Osteoblast (primary cell): ENCODE results near the gene SH2D3A. TPM values are rescaled to one million over a fixed set of nuclear protein-coding genes. Genes with fewer than 3 reads are reported as not detected.

Experiments
- DNase-seq: peaks from one replicate; pipeline ENCODE4 v3.0.0; 2011; ENCODE audit warnings: low spot score, mixed read lengths; ENCODE audit not compliant: insufficient read length; ENCODE audit errors: missing footprints
- H2AFZ ChIP-seq: 2 replicates; pipeline ENCODE4 v1.6.0; 2011; ENCODE audit warnings: mild to moderate bottlenecking, low read length
- H3K27ac ChIP-seq: 2 replicates; pipeline ENCODE4 v1.5.1; 2011; ENCODE audit warnings: mild to moderate bottlenecking, low read depth, low read length, moderate library complexity
- H3K27me3 ChIP-seq: 2 replicates; pipeline ENCODE4 v1.6.0; 2012; ENCODE audit warnings: mild to moderate bottlenecking, control low read depth, inconsistent platforms, low read length, moderate library complexity; ENCODE audit not compliant: insufficient read depth
- H3K36me3 ChIP-seq: 2 replicates; pipeline ENCODE4 v1.5.1; 2011; ENCODE audit warnings: mild to moderate bottlenecking, low read length, control low read depth, moderate library complexity; ENCODE audit not compliant: insufficient read depth
- H3K4me1 ChIP-seq: 2 replicates; pipeline ENCODE4 v1.5.1; 2011; ENCODE audit warnings: mild to moderate bottlenecking, low read length, control low read depth, moderate library complexity; ENCODE audit not compliant: insufficient read depth
- H3K4me2 ChIP-seq: 2 replicates; pipeline ENCODE4 v1.6.0; 2011; ENCODE audit warnings: mild to moderate bottlenecking, low read length; ENCODE audit not compliant: insufficient read depth
- H3K4me3 ChIP-seq: fragments of 200-600 bp; sonication (generic); 3 replicates; pipeline ENCODE4 v1.5.1; 2012; ENCODE audit warnings: mild to moderate bottlenecking, low read length, inconsistent platforms; ENCODE audit not compliant: insufficient read depth
- H3K79me2 ChIP-seq: 2 replicates; pipeline ENCODE4 v1.6.0; 2012; ENCODE audit warnings: mild to moderate bottlenecking, low read length, control low read depth, inconsistent platforms; ENCODE audit not compliant: insufficient read depth
- H3K9me3 ChIP-seq: 2 replicates; pipeline ENCODE4 v1.5.1; 2011; ENCODE audit warnings: low read depth, low read length, control low read depth
- H4K20me1 ChIP-seq: 2 replicates; pipeline ENCODE4 v1.6.0; 2012; ENCODE audit warnings: mild to moderate bottlenecking, low read length, control low read depth; ENCODE audit not compliant: insufficient read depth
- CTCF ChIP-seq: IDR thresholded peaks from 2 replicates; pipeline ENCODE4 v1.5.1; 2011; ENCODE audit warnings: mild to moderate bottlenecking, low read depth, low read length, moderate library complexity; ENCODE audit errors: extremely low read depth
- total RNA-seq: library from RNA; depleted of rRNA; stranded (reverse); fragments of >200 nt; gene quantifications from 2 replicates; pipeline ENCODE4 v1.2.3, GENCODE V29; 2012

Gene SH2D3A
- total RNA-seq, 1 donor = not detected

GRCh38 chr19:6806488-6806887 is 39.3 kb upstream of the SH2D3A start:
- Histone ChIP-seq H3K4me1 (peaks cover 3% of the 10 kb centered on the region), H3K9me3 (no peaks in the 10 kb centered on the region), H3K79me2 (no peaks in the 10 kb centered on the region), H3K36me3 (no peaks in the 10 kb centered on the region), H3K4me3 (no peak overlapping the region), H2AFZ (no peak overlapping the region), H3K4me2 (no peak overlapping the region), H4K20me1 (no peaks in the 10 kb centered on the region), H3K27ac (no peak overlapping the region), H3K27me3 (peaks cover 7% of the 10 kb centered on the region)
- no peak for DNase-seq
- no peak for TF ChIP-seq CTCF

GRCh38 chr19:6803036-6803404 is 35.8 kb upstream of the SH2D3A start:
- no peak overlapping the region for H3K27ac ChIP-seq
- no peak for TF ChIP-seq CTCF
- no peaks in the 10 kb centered on the region for H4K20me1 ChIP-seq
- H3K36me3 ChIP-seq = no peaks in the 10 kb centered on the region
- H2AFZ ChIP-seq = no peak overlapping the region
- no peak for DNase-seq
- no peaks in the 10 kb centered on the region for H3K9me3 ChIP-seq
- H3K4me1 ChIP-seq = peaks cover 11% of the 10 kb centered on the region
- H3K4me3 ChIP-seq = no peak overlapping the region
- no peaks in the 10 kb centered on the region for H3K79me2 ChIP-seq
- no peak overlapping the region for H3K4me2 ChIP-seq
- peaks cover 7% of the 10 kb centered on the region for H3K27me3 ChIP-seq

DNA sequence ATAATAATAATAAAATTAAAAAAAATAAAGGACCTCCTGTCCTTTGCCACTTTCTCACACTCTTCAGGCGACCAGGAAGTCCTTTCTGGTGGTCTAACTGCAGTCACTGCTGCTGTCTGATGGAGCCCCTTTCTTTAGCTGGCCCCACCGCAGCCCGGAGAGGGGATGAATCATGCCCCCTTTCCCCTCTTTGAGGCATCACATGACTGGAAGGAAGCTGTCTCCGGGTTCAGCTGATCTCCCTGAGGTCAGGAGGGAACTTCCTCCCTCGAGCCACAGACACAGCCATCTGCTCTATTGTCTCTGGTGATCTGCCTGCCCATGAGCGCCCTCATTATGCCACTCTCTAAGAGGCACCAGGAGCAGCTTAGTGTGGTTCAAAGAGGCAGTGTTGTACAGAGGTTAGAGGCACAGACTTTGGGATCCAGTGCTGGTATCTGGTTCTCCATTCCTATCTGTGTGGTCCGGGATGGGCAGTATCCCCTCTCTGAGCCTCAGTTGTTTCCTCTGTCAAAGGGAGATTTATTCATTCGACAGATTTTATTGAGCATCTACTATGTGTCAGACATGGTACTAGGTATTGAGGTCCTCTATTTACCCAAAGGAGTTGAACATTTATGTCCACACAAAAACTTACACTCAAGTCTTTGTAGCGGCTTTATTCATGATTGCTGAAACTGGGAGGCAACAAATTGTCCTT is 35.3 kb upstream of the SH2D3A start:
- no peak for DNase-seq
- no peak overlapping the region for H2AFZ ChIP-seq

More for the DNA sequence above, 35.3 kb upstream of the SH2D3A start:
- Histone ChIP-seq H3K4me2 (no peak overlapping the region), H3K9me3 (no peaks in the 10 kb centered on the region), H3K4me3 (no peak overlapping the region), H4K20me1 (no peaks in the 10 kb centered on the region), H3K79me2 (no peaks in the 10 kb centered on the region), H3K27me3 (peaks cover 7% of the 10 kb centered on the region), H3K27ac (no peak overlapping the region), H3K36me3 (no peaks in the 10 kb centered on the region), H3K4me1 (peaks cover 11% of the 10 kb centered on the region)
- no peak for TF ChIP-seq CTCF
